Measurements from ENCODE around the gene IRX4. TPM values are rescaled to one million over a fixed set of nuclear protein-coding genes. Genes with fewer than 3 reads are reported as not detected.

The IRX4 gene
- total and polyA plus RNA-seq, 4 donors, result not detected

DNA sequence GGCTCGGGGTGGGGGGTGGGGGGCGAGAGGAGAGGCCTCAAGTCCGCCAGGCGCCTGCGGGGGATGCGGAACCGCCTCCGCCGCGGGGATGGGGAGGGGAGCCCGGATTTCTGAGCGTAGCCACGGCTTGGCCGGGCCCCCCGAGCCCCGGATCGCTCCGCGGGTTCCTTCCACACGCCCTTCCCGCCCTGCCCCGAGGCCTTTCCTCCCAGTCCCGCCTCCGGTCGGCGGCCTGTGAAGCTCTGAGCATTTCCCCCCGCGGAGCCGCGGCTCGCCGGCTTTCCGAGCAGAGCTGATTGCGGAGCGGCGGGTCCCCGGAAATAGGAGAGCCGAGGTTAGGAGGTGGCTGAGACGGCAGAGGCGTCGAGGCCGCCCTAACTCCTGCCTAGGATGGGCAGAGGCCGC, 6.1 kb downstream of the IRX4 start:
- H3K9ac ChIP-seq (ENCODE audit: low read depth in 1 of 2, low read length in 2 of 2), result no peak overlapping the region
- H3K4me3 ChIP-seq (ENCODE audit: low read depth in 1 of 3, low read length in 3 of 3), result no peak overlapping the region
- WGBS, result 4% methylated on average over 43 of the region's 43 CpGs
- H3K9me3 ChIP-seq (ENCODE audit: control insufficient read depth in 4 of 4, low read length in 3 of 4), result no peaks in the 10 kb centered on the region
- H3K36me3 ChIP-seq (ENCODE audit: control insufficient read depth in 4 of 4, insufficient read depth in 3 of 4, low read depth in 1 of 4, low read length in 3 of 4), result no peaks in the 10 kb centered on the region
- no peak for DNase-seq (ENCODE audit: low spot score)
- H3K27me3 ChIP-seq (ENCODE audit: control insufficient read depth in 4 of 4, insufficient read depth in 4 of 4, low read length in 3 of 4), result peaks cover 9 to 42% (median 16%) of the 10 kb centered on the region in 4 donors
- TF ChIP-seq SP1 (IDR thresholded peaks at IDR 0.05) (no peak), YY1 (IDR thresholded peaks at IDR 0.05) (no peak), JUND (IDR thresholded peaks at IDR 0.05) (no peak), TAF1 (conservative IDR thresholded peaks at IDR 0.05) (no peak), GABPA (IDR thresholded peaks at IDR 0.05 in 1 of 2, conservative IDR thresholded peaks at IDR 0.05 in 1 of 2) (no peak), HNF4G (IDR thresholded peaks at IDR 0.05) (no peak), FOXA1 (IDR thresholded peaks at IDR 0.05) (no peak), HNF4A (conservative IDR thresholded peaks at IDR 0.05) (no peak), FOXA2 (IDR thresholded peaks at IDR 0.05) (no peak), NR2F2 (IDR thresholded peaks at IDR 0.05) (no peak), RXRA (IDR thresholded peaks at IDR 0.05) (no peak)
- TF ChIP-seq, protein P1, sequence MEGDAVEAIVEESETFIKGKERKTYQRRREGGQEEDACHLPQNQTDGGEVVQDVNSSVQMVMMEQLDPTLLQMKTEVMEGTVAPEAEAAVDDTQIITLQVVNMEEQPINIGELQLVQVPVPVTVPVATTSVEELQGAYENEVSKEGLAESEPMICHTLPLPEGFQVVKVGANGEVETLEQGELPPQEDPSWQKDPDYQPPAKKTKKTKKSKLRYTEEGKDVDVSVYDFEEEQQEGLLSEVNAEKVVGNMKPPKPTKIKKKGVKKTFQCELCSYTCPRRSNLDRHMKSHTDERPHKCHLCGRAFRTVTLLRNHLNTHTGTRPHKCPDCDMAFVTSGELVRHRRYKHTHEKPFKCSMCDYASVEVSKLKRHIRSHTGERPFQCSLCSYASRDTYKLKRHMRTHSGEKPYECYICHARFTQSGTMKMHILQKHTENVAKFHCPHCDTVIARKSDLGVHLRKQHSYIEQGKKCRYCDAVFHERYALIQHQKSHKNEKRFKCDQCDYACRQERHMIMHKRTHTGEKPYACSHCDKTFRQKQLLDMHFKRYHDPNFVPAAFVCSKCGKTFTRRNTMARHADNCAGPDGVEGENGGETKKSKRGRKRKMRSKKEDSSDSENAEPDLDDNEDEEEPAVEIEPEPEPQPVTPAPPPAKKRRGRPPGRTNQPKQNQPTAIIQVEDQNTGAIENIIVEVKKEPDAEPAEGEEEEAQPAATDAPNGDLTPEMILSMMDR (IDR thresholded peaks at IDR 0.05; ENCODE audit: low read depth, low read length, missing input control), result no peak
- TF ChIP-seq, protein P2, sequence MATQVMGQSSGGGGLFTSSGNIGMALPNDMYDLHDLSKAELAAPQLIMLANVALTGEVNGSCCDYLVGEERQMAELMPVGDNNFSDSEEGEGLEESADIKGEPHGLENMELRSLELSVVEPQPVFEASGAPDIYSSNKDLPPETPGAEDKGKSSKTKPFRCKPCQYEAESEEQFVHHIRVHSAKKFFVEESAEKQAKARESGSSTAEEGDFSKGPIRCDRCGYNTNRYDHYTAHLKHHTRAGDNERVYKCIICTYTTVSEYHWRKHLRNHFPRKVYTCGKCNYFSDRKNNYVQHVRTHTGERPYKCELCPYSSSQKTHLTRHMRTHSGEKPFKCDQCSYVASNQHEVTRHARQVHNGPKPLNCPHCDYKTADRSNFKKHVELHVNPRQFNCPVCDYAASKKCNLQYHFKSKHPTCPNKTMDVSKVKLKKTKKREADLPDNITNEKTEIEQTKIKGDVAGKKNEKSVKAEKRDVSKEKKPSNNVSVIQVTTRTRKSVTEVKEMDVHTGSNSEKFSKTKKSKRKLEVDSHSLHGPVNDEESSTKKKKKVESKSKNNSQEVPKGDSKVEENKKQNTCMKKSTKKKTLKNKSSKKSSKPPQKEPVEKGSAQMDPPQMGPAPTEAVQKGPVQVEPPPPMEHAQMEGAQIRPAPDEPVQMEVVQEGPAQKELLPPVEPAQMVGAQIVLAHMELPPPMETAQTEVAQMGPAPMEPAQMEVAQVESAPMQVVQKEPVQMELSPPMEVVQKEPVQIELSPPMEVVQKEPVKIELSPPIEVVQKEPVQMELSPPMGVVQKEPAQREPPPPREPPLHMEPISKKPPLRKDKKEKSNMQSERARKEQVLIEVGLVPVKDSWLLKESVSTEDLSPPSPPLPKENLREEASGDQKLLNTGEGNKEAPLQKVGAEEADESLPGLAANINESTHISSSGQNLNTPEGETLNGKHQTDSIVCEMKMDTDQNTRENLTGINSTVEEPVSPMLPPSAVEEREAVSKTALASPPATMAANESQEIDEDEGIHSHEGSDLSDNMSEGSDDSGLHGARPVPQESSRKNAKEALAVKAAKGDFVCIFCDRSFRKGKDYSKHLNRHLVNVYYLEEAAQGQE (IDR thresholded peaks at IDR 0.05), result no peak
- TF ChIP-seq, protein P3, sequence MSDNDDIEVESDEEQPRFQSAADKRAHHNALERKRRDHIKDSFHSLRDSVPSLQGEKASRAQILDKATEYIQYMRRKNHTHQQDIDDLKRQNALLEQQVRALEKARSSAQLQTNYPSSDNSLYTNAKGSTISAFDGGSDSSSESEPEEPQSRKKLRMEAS (IDR thresholded peaks at IDR 0.05), result no peak
- TF ChIP-seq, protein P4, sequence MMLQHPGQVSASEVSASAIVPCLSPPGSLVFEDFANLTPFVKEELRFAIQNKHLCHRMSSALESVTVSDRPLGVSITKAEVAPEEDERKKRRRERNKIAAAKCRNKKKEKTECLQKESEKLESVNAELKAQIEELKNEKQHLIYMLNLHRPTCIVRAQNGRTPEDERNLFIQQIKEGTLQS (IDR thresholded peaks at IDR 0.05), result no peak
- TF ChIP-seq, protein P5, sequence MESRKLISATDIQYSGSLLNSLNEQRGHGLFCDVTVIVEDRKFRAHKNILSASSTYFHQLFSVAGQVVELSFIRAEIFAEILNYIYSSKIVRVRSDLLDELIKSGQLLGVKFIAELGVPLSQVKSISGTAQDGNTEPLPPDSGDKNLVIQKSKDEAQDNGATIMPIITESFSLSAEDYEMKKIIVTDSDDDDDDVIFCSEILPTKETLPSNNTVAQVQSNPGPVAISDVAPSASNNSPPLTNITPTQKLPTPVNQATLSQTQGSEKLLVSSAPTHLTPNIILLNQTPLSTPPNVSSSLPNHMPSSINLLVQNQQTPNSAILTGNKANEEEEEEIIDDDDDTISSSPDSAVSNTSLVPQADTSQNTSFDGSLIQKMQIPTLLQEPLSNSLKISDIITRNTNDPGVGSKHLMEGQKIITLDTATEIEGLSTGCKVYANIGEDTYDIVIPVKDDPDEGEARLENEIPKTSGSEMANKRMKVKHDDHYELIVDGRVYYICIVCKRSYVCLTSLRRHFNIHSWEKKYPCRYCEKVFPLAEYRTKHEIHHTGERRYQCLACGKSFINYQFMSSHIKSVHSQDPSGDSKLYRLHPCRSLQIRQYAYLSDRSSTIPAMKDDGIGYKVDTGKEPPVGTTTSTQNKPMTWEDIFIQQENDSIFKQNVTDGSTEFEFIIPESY (IDR thresholded peaks at IDR 0.05), result no peak
- H3K27ac ChIP-seq (ENCODE audit: low read depth in 1 of 2, low read length in 2 of 2), result no peak overlapping the region
- H3K4me1 ChIP-seq (ENCODE audit: control insufficient read depth in 4 of 4, insufficient read depth in 4 of 4, low read length in 3 of 4), result peaks cover 4 to 16% (median 12%) of the 10 kb centered on the region in 4 donors
